Caki2 (cell line): Measurements from ENCODE around the gene DSG2. TPM values are rescaled to one million over a fixed set of nuclear protein-coding genes. Genes with fewer than 3 reads are reported as not detected.

Source experiments
- DNase-seq: peaks from one replicate; pipeline ENCODE4 v3.0.0-alpha.2; 2015; ENCODE audit warnings: low read depth
- in situ Hi-C: cut with HindIII; loops from 2 replicates; pipeline ENCODE4 v1.10.0; 2016; ENCODE audit warnings: low sequenced_read_pairs, low pct_unique_long_range_greater_than_20kb, mixed read lengths
- total RNA-seq: library from RNA; depleted of rRNA; stranded (reverse); fragments of >200 nt; shearing (Covaris generic); gene quantifications from 2 replicates; pipeline ENCODE4 v1.2.3, GENCODE V29; 2014; ENCODE audit warnings: low replicate concordance

The DSG2 gene
- total RNA-seq, 1 experiment from 2014 or later, result 40.9 TPM

DNA sequence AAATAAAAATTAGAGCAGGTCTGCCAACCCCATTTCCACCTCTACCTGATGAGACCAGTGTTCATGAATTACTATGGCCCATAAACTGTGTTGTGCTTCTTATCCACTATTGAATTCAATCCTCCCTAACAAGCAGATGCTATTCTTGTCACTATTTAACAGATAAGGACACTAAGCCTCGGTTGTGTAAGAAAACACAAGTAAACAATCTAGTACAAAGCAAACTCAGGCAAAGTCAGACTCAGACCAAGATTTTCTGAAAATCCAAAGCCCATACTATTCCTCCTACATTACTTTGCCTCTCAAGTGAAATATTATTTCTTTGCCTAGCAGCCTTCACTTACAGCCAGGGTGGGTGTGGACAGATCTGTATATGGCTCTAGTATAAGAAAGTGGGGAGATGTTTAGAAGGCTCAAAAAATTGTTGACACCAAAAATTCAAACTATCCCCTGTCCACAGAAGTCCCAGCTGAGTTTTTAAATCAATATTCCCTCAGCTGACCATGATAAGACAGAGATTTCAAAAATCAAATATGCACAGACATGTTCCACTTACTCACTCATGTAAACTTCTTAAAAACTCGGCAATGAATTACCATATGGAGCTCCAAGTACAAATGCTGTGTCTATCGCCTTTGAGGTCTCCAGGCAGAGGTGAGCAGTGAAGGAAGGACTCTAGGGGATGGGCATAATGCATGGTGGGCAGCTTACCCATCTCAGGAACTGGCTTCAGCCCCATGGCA is 77.7 kb downstream of the DSG2 start:
- in situ Hi-C loops, result no loop called here

GRCh38 chr18:31576670-31577069 is 78.7 kb downstream of the DSG2 start:
- DNase-seq, result no peak
- in situ Hi-C loops, result no loop called here

More for the DNA sequence above, 77.7 kb downstream of the DSG2 start:
- DNase-seq, result no peak

DNA sequence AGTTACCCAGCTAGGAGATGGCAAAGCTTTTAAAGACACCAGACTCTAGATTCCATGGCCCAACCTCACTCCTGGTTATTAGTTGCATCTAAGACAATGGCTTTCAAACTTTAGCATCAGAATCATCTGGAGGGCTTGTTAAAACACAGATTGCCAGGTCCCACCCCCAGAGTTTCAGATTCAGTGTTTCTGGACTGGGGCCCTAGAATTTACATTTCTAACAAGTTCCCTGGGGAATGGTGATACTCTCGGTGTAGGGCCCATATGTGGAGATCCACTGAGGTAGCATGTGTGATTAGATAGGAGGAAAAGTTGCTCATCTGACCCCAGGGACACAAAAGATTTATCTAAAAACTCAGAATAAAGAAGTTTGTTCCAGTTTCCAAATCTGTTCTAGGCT is 79.2 kb downstream of the DSG2 start:
- no peak for DNase-seq
- in situ Hi-C loops, result no loop called here

- in situ Hi-C loops, result no loop called here
- DNase-seq, result no peak
These were observed 80.1 kb downstream of the DSG2 start for GRCh38 chr18:31578126-31578525.

- in situ Hi-C loops, result no loop called here
- no peak for DNase-seq
These were observed 81.4 kb downstream of the DSG2 start for GRCh38 chr18:31579375-31579774.

- in situ Hi-C loops, result no loop called here
- DNase-seq, result no peak
These were observed 83.7 kb downstream of the DSG2 start for GRCh38 chr18:31581498-31582197.

DNA sequence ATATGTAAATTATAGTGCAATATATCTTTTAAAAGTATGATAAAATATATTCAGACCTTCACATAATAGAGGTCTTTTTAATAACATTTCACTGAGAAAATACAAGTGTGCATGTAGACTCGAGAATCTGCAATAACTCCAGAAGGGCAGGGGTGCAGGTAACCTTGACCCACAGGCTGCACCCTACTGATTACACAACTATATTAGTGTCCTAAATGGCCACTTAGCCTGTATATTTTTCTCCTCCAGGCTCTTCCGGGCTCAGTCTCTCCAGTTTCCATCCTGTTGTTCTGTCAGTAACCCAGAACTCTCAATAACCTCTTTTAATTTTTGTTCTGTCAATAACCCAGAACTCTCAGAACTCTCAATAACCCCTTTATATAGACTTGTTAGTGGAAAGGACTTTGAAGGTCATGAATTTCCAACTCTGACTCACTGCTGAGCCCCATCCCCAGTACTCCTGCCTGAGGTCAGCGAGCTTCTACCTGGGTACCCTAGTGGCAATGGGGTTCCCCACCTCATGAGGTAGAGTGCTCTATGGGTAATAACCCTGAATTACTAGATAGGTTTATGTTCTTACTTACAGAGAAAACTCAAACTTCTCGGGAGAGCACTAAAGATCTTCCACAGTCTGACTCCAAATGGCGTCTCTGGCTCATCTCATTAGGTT is 85.3 kb downstream of the DSG2 start:
- no peak for DNase-seq
- in situ Hi-C loops, result no loop called here

- in situ Hi-C loops, result no loop called here
- no peak for DNase-seq
These were observed 88.0 kb downstream of the DSG2 start for GRCh38 chr18:31585991-31586390.

GRCh38 chr18:31586616-31587015 is 88.6 kb downstream of the DSG2 start:
- no peak for DNase-seq
- in situ Hi-C loops, result no loop called here

GRCh38 chr18:31587529-31587928 is 89.6 kb downstream of the DSG2 start:
- no peak for DNase-seq
- in situ Hi-C loops, result no loop called here

DNA sequence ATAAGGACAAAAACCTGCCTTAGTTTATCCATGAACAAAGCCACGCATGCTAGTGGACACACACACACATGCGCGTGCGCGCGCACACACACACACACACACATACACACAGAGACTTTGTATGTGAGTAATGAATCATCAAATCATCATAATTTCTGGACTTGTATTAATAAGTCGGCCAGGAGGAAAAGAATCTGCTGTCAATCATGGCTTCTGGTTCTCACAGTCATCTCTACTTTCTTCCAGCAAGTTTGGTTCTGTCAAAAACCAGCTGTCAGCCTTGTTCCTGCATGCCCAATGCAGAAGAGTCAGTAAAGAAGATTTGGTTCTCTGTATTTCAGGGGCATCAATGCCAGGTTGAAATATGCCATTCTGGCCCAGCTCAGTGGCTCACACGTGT is 92.6 kb downstream of the DSG2 start:
- in situ Hi-C loops, result no loop called here
- DNase-seq, result no peak

GRCh38 chr18:31591113-31591512 is 93.1 kb downstream of the DSG2 start:
- in situ Hi-C loops, result no loop called here
- DNase-seq, result no peak

- in situ Hi-C loops, result no loop called here
- DNase-seq, result no peak
These were observed 93.7 kb downstream of the DSG2 start, which contains the start of gene TTR for GRCh38 chr18:31591628-31592027. Gene TTR, plus strand, starts transcription at chr18:31591877. Its CDS starts 26 bp downstream, at chr18:31591903.

DNA sequence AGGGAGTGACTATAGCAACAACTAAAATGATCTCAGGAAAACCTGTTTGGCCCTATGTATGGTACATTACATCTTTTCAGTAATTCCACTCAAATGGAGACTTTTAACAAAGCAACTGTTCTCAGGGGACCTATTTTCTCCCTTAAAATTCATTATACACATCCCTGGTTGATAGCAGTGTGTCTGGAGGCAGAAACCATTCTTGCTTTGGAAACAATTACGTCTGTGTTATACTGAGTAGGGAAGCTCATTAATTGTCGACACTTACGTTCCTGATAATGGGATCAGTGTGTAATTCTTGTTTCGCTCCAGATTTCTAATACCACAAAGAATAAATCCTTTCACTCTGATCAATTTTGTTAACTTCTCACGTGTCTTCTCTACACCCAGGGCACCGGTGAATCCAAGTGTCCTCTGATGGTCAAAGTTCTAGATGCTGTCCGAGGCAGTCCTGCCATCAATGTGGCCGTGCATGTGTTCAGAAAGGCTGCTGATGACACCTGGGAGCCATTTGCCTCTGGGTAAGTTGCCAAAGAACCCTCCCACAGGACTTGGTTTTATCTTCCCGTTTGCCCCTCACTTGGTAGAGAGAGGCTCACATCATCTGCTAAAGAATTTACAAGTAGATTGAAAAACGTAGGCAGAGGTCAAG is 94.7 kb downstream of the DSG2 start:
- in situ Hi-C loops, result no loop called here
- DNase-seq, result no peak

GRCh38 chr18:31595121-31595771 is 97.3 kb downstream of the DSG2 start:
- in situ Hi-C loops, result no loop called here
- no peak for DNase-seq

- peak; percentile 2 for DNase-seq
- in situ Hi-C loops, result no loop called here
These were observed 98.3 kb downstream of the DSG2 start for GRCh38 chr18:31596081-31596872.

DNA sequence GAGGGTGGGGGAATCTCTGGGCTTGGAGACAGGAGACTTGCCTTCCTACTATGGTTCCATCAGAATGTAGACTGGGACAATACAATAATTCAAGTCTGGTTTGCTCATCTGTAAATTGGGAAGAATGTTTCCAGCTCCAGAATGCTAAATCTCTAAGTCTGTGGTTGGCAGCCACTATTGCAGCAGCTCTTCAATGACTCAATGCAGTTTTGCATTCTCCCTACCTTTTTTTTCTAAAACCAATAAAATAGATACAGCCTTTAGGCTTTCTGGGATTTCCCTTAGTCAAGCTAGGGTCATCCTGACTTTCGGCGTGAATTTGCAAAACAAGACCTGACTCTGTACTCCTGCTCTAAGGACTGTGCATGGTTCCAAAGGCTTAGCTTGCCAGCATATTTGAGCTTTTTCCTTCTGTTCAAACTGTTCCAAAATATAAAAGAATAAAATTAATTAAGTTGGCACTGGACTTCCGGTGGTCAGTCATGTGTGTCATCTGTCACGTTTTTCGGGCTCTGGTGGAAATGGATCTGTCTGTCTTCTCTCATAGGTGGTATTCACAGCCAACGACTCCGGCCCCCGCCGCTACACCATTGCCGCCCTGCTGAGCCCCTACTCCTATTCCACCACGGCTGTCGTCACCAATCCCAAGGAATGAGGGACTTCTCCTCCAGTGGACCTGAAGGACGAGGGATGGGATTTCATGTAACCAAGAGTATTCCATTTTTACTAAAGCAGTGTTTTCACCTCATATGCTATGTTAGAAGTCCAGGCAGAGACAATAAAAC is 100.2 kb downstream of the DSG2 start:
- no peak for DNase-seq
- in situ Hi-C loops, result no loop called here
